Psoas muscle (tissue), 8 donors: ENCODE results near the gene BTBD19. TPM values are rescaled to one million over a fixed set of nuclear protein-coding genes. Genes with fewer than 3 reads are reported as not detected.

ENCODE experiments used
- ATAC-seq, 4 donors: fragments of 200-7000 bp; cut with Tn5 transposase; one replicate each; pipeline ENCODE4 v1.9.1; 2020; ENCODE audit warnings: moderate library complexity in 3 of 4, mild to moderate bottlenecking in 2 of 4
- DNase-seq, 2 donors: peaks; one replicate each; pipeline ENCODE4 v3.0.0-alpha.2; 2020
- H3K27ac ChIP-seq: fragments of 200-600 bp; one replicate; pipeline ENCODE4 v1.8.0; 2022
- H3K27me3 ChIP-seq, 3 donors: fragments of 200-600 bp in 1 of 3; one replicate each; pipeline versions ENCODE4 v1.6.1 to v1.8.0; 2013 to 2022; ENCODE audit warnings: low read length in 2 of 3, mild to moderate bottlenecking in 2 of 3, moderate library complexity in 1 of 3; ENCODE audit not compliant: insufficient read depth in 3 of 3
- H3K36me3 ChIP-seq, 2 donors: fragments of 200-600 bp in 1 of 2; one replicate each; pipeline versions ENCODE4 v1.6.1 to v1.8.0; 2013 to 2022; ENCODE audit warnings: low read depth in 1 of 2, mild to moderate bottlenecking in 1 of 2, moderate library complexity in 1 of 2; ENCODE audit not compliant: insufficient read depth in 1 of 2
- H3K4me1 ChIP-seq: fragments of 200-600 bp; one replicate; pipeline ENCODE4 v1.8.0; 2022
- H3K4me3 ChIP-seq: fragments of 200-600 bp; one replicate; pipeline ENCODE4 v1.8.0; 2022; ENCODE audit warnings: mild to moderate bottlenecking
- H3K9me3 ChIP-seq: fragments of 200-600 bp; one replicate; pipeline ENCODE4 v1.8.0; 2022
- CTCF ChIP-seq: fragments of 200-600 bp; IDR thresholded peaks from one replicate; pipeline ENCODE4 v1.8.0; 2022; ENCODE audit warnings: antibody characterized with exemption
- WGBS, 3 donors: extraction: QIAGEN DNeasy Blood & Tissue Kit; methylation state at CpG; one replicate each; pipeline versions ENCODE4 v1.1.6 to v1.1.7; 2013; 5-methylcytosine and 5-hydroxymethylcytosine counted together
- intact Hi-C, 2 donors: fragments of 100-400 bp; cut with DNase I; formaldehyde crosslinking; loops; one replicate each; pipeline versions ENCODE4 v1.11.0 to v1.14.2; 2022
- polyA plus RNA-seq, 3 donors: library from polyadenylated mRNA; stranded (reverse); fragments of 200-250 nt; gene quantifications; one replicate each; pipeline ENCODE4 v1.2.3, GENCODE V29; 2013
- total RNA-seq, 4 donors: library from RNA; stranded (reverse); fragmentation: NEBNext Ultra II Directional in 2 of 4; extraction: Animal tissue kit (Norgen Biotek cat#: 25700) in 2 of 4; gene quantifications; one replicate each; pipeline versions ENCODE4 v1.2.1 to v1.2.4, GENCODE V29; 2021 to 2023
- donor health status: healthy with polysubstance abuse.
- donor health status: DM: no; HTN: no; CAD: no; lungs with moderate emphysema.
- donor health status: Bipolar disorder and iron deficiency.
- donor health status: healthy.
- donor health status: DM: yes; HTN: yes; CAD: no.
- donor health status: DM: no; HTN: no; CAD: no.
- donor health status: DM: no; HTN: no; CAD: no.
- donor health status: DM: yes; HTN: yes; CAD: no.

Gene BTBD19
- total and polyA plus RNA-seq, 7 donors, result 0.35 to 1.8 (median 1.2) TPM

DNA sequence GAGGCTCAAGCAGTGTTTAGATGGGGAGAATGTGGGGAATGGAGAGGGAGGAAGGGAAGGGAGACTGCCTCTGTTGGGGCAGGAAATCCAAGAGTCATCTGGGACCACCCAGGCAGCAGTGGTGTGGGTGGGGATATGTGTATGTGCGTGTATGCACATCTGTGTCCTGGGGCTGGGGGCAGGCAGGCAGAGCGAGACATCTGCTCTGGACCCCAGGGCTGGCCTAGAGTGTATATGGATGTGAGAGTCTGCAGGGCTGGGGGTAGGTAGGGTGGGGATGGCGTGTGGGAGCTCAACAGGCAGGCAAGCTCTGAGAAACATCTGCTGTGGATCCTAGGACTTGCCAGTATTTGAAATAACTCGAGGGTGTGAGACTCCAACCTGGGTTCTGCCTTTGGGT is 31.3 kb downstream of the BTBD19 start:
- DNase-seq (peak in 1 of 2 donors; percentile 45), ATAC-seq (no peak)
- Histone ChIP-seq H3K36me3 (no peaks in the 10 kb centered on the region), H3K4me3 (no peak overlapping the region), H3K4me1 (no peaks in the 10 kb centered on the region), H3K27ac (no peak overlapping the region), H3K27me3 (no peaks in the 10 kb centered on the region), H3K9me3 (no peaks in the 10 kb centered on the region)
- WGBS, 3 donors, result 52 to 56% (median 55%) methylated on average over 4 of the region's 4 CpGs
- intact Hi-C loops, result loop anchor here (5.0 to 10.0 kb wide), 3 partner anchors 148 to 463 kb away; partner anchors contain the start of gene EIF2B3 (in 1 of the 2)
- no peak for TF ChIP-seq CTCF

GRCh38 chr1:44842486-44842861 is 34.2 kb downstream of the BTBD19 start:
- H3K4me3 ChIP-seq, result peak overlapping the region; percentile 70
- DNase-seq, result peak in 1 of 2 donors; percentile 47
- H3K9me3 ChIP-seq, result no peaks in the 10 kb centered on the region
- no peak for TF ChIP-seq CTCF
- no peaks in the 10 kb centered on the region for H3K36me3 ChIP-seq
- no peaks in the 10 kb centered on the region for H3K27me3 ChIP-seq
- no peak overlapping the region for H3K27ac ChIP-seq
- intact Hi-C loops, result loop anchor here in 1 of 2 donors (5.0 kb wide), 1 partner anchor 455 kb away; no protein-coding TSS in a partner anchor
- no peaks in the 10 kb centered on the region for H3K4me1 ChIP-seq
- 54 to 68% (median 63%) methylated on average over 16 of the region's 16 CpGs for WGBS, 3 donors
- ATAC-seq, result peak in 3 of 4 donors; percentile 12 to 46 (median 31)

- DNase-seq, result peak; percentile 68 to 85
- no peaks in the 10 kb centered on the region for H3K9me3 ChIP-seq
- H3K36me3 ChIP-seq, result peaks cover 0 to 2% of the 10 kb centered on the region in 2 donors
- no peak for TF ChIP-seq CTCF
- 1 to 3% (median 2%) methylated on average over 45 to 72 of the region's 72 CpGs for WGBS, 3 donors
- no peaks in the 10 kb centered on the region for H3K27me3 ChIP-seq
- H3K4me3 ChIP-seq, result peak within 1 kb of the TSS; percentile 70
- intact Hi-C loops, result loop anchor here in 1 of 2 donors (5.0 kb wide), 1 partner anchor 454 kb away; no protein-coding TSS in a partner anchor
- H3K4me1 ChIP-seq, result no peaks in the 10 kb centered on the region
- no peak within 1 kb of the TSS for H3K27ac ChIP-seq
- peak; percentile 84 to 91 (median 88) for ATAC-seq
These were observed 34.7 kb downstream of the BTBD19 start, which contains the start of gene PTCH2 for GRCh38 chr1:44842862-44843655. TSS of gene PTCH2 (minus strand) at chr1:44843253. CDS start at chr1:44842932, 321 bp downstream.

DNA sequence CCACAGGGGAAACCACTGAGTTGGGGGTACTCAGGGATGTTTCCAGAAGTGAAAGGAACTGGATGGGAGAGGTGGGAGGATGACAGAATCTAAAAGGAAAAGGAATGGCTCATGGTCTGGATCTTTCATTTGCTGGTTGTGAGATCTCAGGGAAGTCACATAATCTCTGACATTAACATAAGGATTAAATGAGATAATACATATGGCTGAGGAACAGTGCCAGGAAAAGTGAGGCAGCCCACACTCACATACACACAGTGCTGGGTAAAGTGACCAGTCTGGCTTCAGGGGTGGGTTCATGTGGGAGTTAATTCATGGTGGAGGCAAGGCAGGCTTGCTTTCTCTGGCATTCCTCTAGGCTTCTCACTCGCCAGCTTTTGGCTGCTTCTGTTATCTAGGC is 38.7 kb downstream of the BTBD19 start:
- WGBS, 3 donors, result 89 to 95% (median 92%) methylated on average over 1 of the region's 1 CpG
- Histone ChIP-seq H3K9me3 (no peaks in the 10 kb centered on the region), H3K27me3 (no peaks in the 10 kb centered on the region), H3K36me3 (peaks cover 2 to 21% of the 10 kb centered on the region in 2 donors), H3K4me3 (no peak overlapping the region), H3K27ac (no peak overlapping the region), H3K4me1 (no peaks in the 10 kb centered on the region)
- ATAC-seq (no peak), DNase-seq (no peak)
- no peak for TF ChIP-seq CTCF
- intact Hi-C loops, result no loop called here
